ENCODE results near the gene KCTD5.

- TF ChIP-seq EZH2 (IDR thresholded peaks at IDR 0.05; ENCODE audit: insufficient read depth, low read length) (no peak), CTCF (IDR thresholded peaks at IDR 0.05; ENCODE audit: insufficient read depth, low read depth, low read length) (no peak)
These were observed 62.4 kb downstream of the KCTD5 start for GRCh38 chr16:2744711-2745110.
